IMR-90 (cell line): ENCODE data around the gene NLGN1. TPM values are rescaled to one million over a fixed set of nuclear protein-coding genes. Genes with fewer than 3 reads are reported as not detected.

Experiments used
- ATAC-seq: fragments of 200-7000 bp; cut with Tn5 transposase; 2 replicates; pipeline ENCODE4 v1.9.1; 2020; ENCODE audit warnings: low read depth, mild to moderate bottlenecking, moderate library complexity
- BruUV-seq: library from RNA; stranded (reverse); fragments of 400-500 nt; replicated peaks from 2 replicates; lab custom pipeline; 2021; lab: Mats Ljungman, UMichigan
- CTCF ChIA-PET: fragments of 300-600 bp; formaldehyde crosslinking; extraction: SDS; loops from one replicate; lab custom pipeline; 2021; ENCODE audit warnings: antibody characterized with exemption; lab: Yijun Ruan, JAX
- POLR2A ChIA-PET: fragments of 300-600 bp; sonication (Branson Sonifier 250); formaldehyde crosslinking; loops from one replicate; lab custom pipeline; 2022; ENCODE audit warnings: antibody characterized with exemption; ENCODE audit not compliant: unreplicated experiment; lab: Charles Lee
- DNase-seq: peaks from one replicate; pipeline ENCODE4 v3.0.0; 2013
- H2AFZ ChIP-seq: replicated peaks from 2 replicates; pipeline ENCODE3; 2013; ENCODE audit warnings: low read length, mild to moderate bottlenecking; ENCODE audit not compliant: poor library complexity
- H2AK5ac ChIP-seq: 2 replicates; pipeline ENCODE4 v1.6.1; 2013; ENCODE audit warnings: low read depth, low read length, inconsistent platforms
- H2AK9ac ChIP-seq: replicated peaks from 2 replicates; pipeline ENCODE3; 2013; ENCODE audit warnings: mild to moderate bottlenecking, low read depth, low read length, moderate library complexity; ENCODE audit not compliant: poor library complexity
- H2BK120ac ChIP-seq: 2 replicates; pipeline ENCODE4 v1.6.1; 2013; ENCODE audit warnings: low read depth, low read length, inconsistent platforms
- H2BK15ac ChIP-seq: 3 replicates; pipeline ENCODE4 v1.6.1; 2013; ENCODE audit warnings: low read depth, low read length, inconsistent platforms
- H2BK20ac ChIP-seq: 2 replicates; pipeline ENCODE4 v1.6.1; 2013; ENCODE audit warnings: low read depth, mild to moderate bottlenecking, inconsistent platforms, low read length, moderate library complexity
- H2BK5ac ChIP-seq: 2 replicates; pipeline ENCODE4 v1.6.1; 2013; ENCODE audit warnings: mild to moderate bottlenecking, low read depth, low read length, inconsistent platforms; ENCODE audit not compliant: poor library complexity, severe bottlenecking
- H3K14ac ChIP-seq: replicated peaks from 2 replicates; pipeline ENCODE4 v1.6.1; 2013; ENCODE audit warnings: low read depth, low read length, inconsistent platforms
- H3K18ac ChIP-seq: 2 replicates; pipeline ENCODE4 v1.6.1; 2013; ENCODE audit warnings: low read depth, low read length, control low read depth
- H3K23ac ChIP-seq: 2 replicates; pipeline ENCODE4 v1.6.1; 2013; ENCODE audit warnings: low read depth, low read length, inconsistent platforms
- H3K27ac ChIP-seq: 2 replicates; pipeline ENCODE4 v1.5.1; 2013; ENCODE audit warnings: mild to moderate bottlenecking, control low read depth, low read length; ENCODE audit not compliant: insufficient read depth
- H3K27me3 ChIP-seq: 2 replicates; pipeline ENCODE4 v1.6.1; 2013; ENCODE audit warnings: low read length; ENCODE audit not compliant: control insufficient read depth, insufficient read depth
- H3K36me3 ChIP-seq: 2 replicates; pipeline ENCODE4 v1.6.1; 2013; ENCODE audit warnings: low read length, mixed read lengths; ENCODE audit not compliant: control insufficient read depth, insufficient read depth
- H3K4ac ChIP-seq: 2 replicates; pipeline ENCODE4 v1.6.1; 2013; ENCODE audit warnings: low read depth, low read length, inconsistent platforms
- H3K4me1 ChIP-seq: 2 replicates; pipeline ENCODE4 v1.6.1; 2013; ENCODE audit warnings: low read length, mixed read lengths; ENCODE audit not compliant: control insufficient read depth, insufficient read depth
- H3K4me2 ChIP-seq: 2 replicates; pipeline ENCODE4 v1.6.1; 2013; ENCODE audit warnings: low read depth, mild to moderate bottlenecking, control low read depth, low read length, moderate library complexity
- H3K4me3 ChIP-seq: 2 replicates; pipeline ENCODE4 v1.5.1; 2013; ENCODE audit warnings: low read depth, mild to moderate bottlenecking, control low read depth, low read length, moderate library complexity; ENCODE audit not compliant: insufficient read depth
- H3K56ac ChIP-seq: 2 replicates; pipeline ENCODE4 v1.6.1; 2013; ENCODE audit warnings: low read length, inconsistent platforms; ENCODE audit not compliant: insufficient read depth; ENCODE audit errors: extremely low read depth
- H3K79me1 ChIP-seq, 2 experiments: 2 replicates each; pipeline ENCODE4 v1.6.1; 2013; ENCODE audit warnings: low read length in 2 of 2, inconsistent platforms in 1 of 2, low read depth in 1 of 2
- H3K9ac ChIP-seq: 2 replicates; pipeline ENCODE4 v1.6.1; 2013; ENCODE audit warnings: low read depth, low read length, control low read depth
- H3K9me1 ChIP-seq: 2 replicates; pipeline ENCODE4 v1.6.1; 2013; ENCODE audit warnings: low read length, inconsistent platforms; ENCODE audit not compliant: insufficient read depth
- H3K9me3 ChIP-seq: 2 replicates; pipeline ENCODE4 v1.6.1; 2013; ENCODE audit warnings: low read length; ENCODE audit not compliant: control insufficient read depth, insufficient read depth
- H4K20me1 ChIP-seq: 2 replicates; pipeline ENCODE4 v1.6.1; 2013; ENCODE audit warnings: low read length, inconsistent platforms; ENCODE audit not compliant: insufficient read depth
- H4K5ac ChIP-seq: 2 replicates; pipeline ENCODE4 v1.6.1; 2013; ENCODE audit warnings: mild to moderate bottlenecking, low read depth, low read length, control low read depth
- H4K8ac ChIP-seq, 2 experiments: 2 replicates each; pipeline ENCODE4 v1.6.1; 2013; ENCODE audit warnings: low read depth in 2 of 2, low read length in 2 of 2, control low read depth in 1 of 2, inconsistent platforms in 1 of 2
- H4K91ac ChIP-seq: 2 replicates; pipeline ENCODE4 v1.6.1; 2013; ENCODE audit warnings: low read depth, low read length, inconsistent platforms; ENCODE audit not compliant: insufficient read depth
- BHLHE40 ChIP-seq: fragments of 150-350 bp; IDR thresholded peaks from 2 replicates; pipeline ENCODE4 v1.6.1; 2016; ENCODE audit warnings: mild to moderate bottlenecking, low read depth, low read length
- CHD1 ChIP-seq: IDR thresholded peaks from 2 replicates; pipeline ENCODE4 v1.6.1; 2012; ENCODE audit warnings: low read depth, low read length, improper control_type of control experiment
- CTCF ChIP-seq: conservative IDR thresholded peaks from 2 replicates; pipeline ENCODE4 v1.5.1; 2012; ENCODE audit warnings: mild to moderate bottlenecking, low read depth, low read length, improper control_type of control experiment
- MAFK ChIP-seq: IDR thresholded peaks from 2 replicates; pipeline ENCODE4 v1.6.1; 2012; ENCODE audit warnings: low read depth, low read length, improper control_type of control experiment
- MAZ ChIP-seq: IDR thresholded peaks from 2 replicates; pipeline ENCODE4 v1.6.1; 2012; ENCODE audit warnings: low read depth, mild to moderate bottlenecking, low read length, improper control_type of control experiment, moderate library complexity, borderline replicate concordance
- RAD21 ChIP-seq: IDR thresholded peaks from 2 replicates; pipeline ENCODE4 v1.6.1; 2012; ENCODE audit warnings: low read length, improper control_type of control experiment
- RFX5 ChIP-seq: IDR thresholded peaks from 2 replicates; pipeline ENCODE4 v1.8.0; 2012; ENCODE audit warnings: low read depth, mild to moderate bottlenecking, low read length, moderate library complexity
- USF2 ChIP-seq: fragments of 150-350 bp; IDR thresholded peaks from 2 replicates; pipeline ENCODE4 v1.6.1; 2017; ENCODE audit warnings: mild to moderate bottlenecking, antibody characterized with exemption, low read length, low read depth
- WGBS, 2 experiments: methylation state at CpG; one replicate each; pipeline versions ENCODE4 v1.1.5 to v1.1.7; 2013; ENCODE audit warnings: missing lambda C conversion rate in 2 of 2; ENCODE audit not compliant: insufficient read length in 1 of 2; ENCODE audit errors: extremely low coverage in 2 of 2; 5-methylcytosine and 5-hydroxymethylcytosine counted together
- dilution Hi-C: fragments of 300-500 bp; cut with HindIII; formaldehyde crosslinking; loops from one replicate; pipeline ENCODE4 v1.14.3; 2018; ENCODE audit warnings: low sequenced_read_pairs; ENCODE audit not compliant: unreplicated experiment
- in situ Hi-C: fragments of 300-500 bp; cut with MboI; formaldehyde crosslinking; loops from 3 replicates; pipeline ENCODE4 v1.14.3; 2019; ENCODE audit warnings: low sequenced_read_pairs, inconsistent platforms, mixed read lengths
- intact Hi-C: fragments of 100-400 bp; cut with micrococcal nuclease; formaldehyde crosslinking; loops from 2 replicates; pipeline ENCODE4 v1.10.0; 2022
- polyA plus RNA-seq, 3 experiments: library from polyadenylated mRNA; depleted of rRNA; stranded (reverse); fragments of >200 nt; gene quantifications; 2 replicates each; pipeline ENCODE4 v1.2.3, GENCODE V29; 2012; ENCODE audit warnings: low replicate concordance in 1 of 3
- total RNA-seq: library from RNA; depleted of rRNA; stranded (reverse); fragments of >200 nt; gene quantifications from 2 replicates; pipeline ENCODE4 v1.2.3, GENCODE V29; 2012

Gene NLGN1
- total and polyA plus RNA-seq, 2 of the 4 experiments (the other 2 are of a cell fraction): 1.8 to 12.5 TPM

- no peak for DNase-seq
- Histone ChIP-seq H2BK5ac (no peak overlapping the region), H4K20me1 (no peaks in the 10 kb centered on the region), H2AK9ac (no peak overlapping the region), H3K4ac (peak overlapping the region; percentile 29; the same call in 1 of the 2 replicates), H2AFZ (no peak overlapping the region), H3K9me1 (no peaks in the 10 kb centered on the region), H3K4me2 (no peak overlapping the region), H2BK20ac (peak overlapping the region; percentile 61), H2BK15ac (0 out of 3 replicates have a peak overlapping the region, but pooled peaks have one; percentile 15), H2AK5ac (no peak overlapping the region), H4K91ac (peak overlapping the region; percentile 63; the same call in 1 of the 2 replicates), H3K14ac (0 out of 2 replicates have a peak overlapping the region, but pooled peaks have one; percentile 63), H4K5ac (no peak overlapping the region), H3K4me3 (no peak overlapping the region), H3K18ac (peak overlapping the region; percentile 13; the same call in 1 of the 2 replicates), H3K36me3 (no peaks in the 10 kb centered on the region), H3K56ac (no peak overlapping the region), H3K9ac (no peak overlapping the region), H4K8ac (peak overlapping the region; percentile 1 to 57; a peak in 2 of 4 replicates), H2BK120ac (peak overlapping the region; percentile 65), H3K4me1 (0 out of 2 replicates have a peak, but pooled peaks cover 3% of the 10 kb centered on the region), H3K27me3 (no peaks in the 10 kb centered on the region), H3K23ac (0 out of 2 replicates have a peak overlapping the region, but pooled peaks have one; percentile 10), H3K79me1 (no peaks in the 10 kb centered on the region), H3K9me3 (no peaks in the 10 kb centered on the region), H3K27ac (no peak overlapping the region)
- ChIA-PET CTCF (no interaction called here), POLR2A (no interaction called here)
- in situ Hi-C loops: no loop called here
- intact Hi-C loops: no loop called here
- 100% methylated on average over 1 of the region's 6 CpGs; no CpG with 5 or more reads in 1 of the 2 experiments for WGBS, 2 experiments
- BruUV-seq: no TSS peak
- dilution Hi-C loops: no loop called here
- ATAC-seq: no peak
- TF ChIP-seq MAFK: no peak
- TF ChIP-seq MAZ: no peak
- no peak for TF ChIP-seq BHLHE40
- no peak for TF ChIP-seq RFX5
- no peak for TF ChIP-seq RAD21
- no peak for TF ChIP-seq USF2
- no peak for TF ChIP-seq CHD1
- no peak for TF ChIP-seq CTCF
These were observed 933.7 kb downstream of the NLGN1 start for GRCh38 chr3:174331095-174331800.
